GM12865 (cell line): ENCODE measurements around the gene WASF2.
"Not testable (repeated sequence)": the region's sequence is repeated elsewhere in the genome, so short reads cannot be mapped to it uniquely, and the experiment has no call there.

Source experiments
- DNase-seq: peaks from one replicate; pipeline ENCODE4 v3.0.0; 2010; ENCODE audit warnings: low read depth
- H3K4me3 ChIP-seq: 2 replicates; pipeline ENCODE4 v1.5.1; 2011; ENCODE audit warnings: mild to moderate bottlenecking, low read depth, low read length, control low read depth
- TF ChIP-seq, protein P1 (sequence below): IDR thresholded peaks from 2 replicates; pipeline ENCODE4 v1.5.1; 2011; ENCODE audit warnings: low read length, control low read depth, low read depth, inconsistent platforms; ENCODE audit not compliant: insufficient read depth; ENCODE audit errors: missing control alignments

Gene WASF2

DNA sequence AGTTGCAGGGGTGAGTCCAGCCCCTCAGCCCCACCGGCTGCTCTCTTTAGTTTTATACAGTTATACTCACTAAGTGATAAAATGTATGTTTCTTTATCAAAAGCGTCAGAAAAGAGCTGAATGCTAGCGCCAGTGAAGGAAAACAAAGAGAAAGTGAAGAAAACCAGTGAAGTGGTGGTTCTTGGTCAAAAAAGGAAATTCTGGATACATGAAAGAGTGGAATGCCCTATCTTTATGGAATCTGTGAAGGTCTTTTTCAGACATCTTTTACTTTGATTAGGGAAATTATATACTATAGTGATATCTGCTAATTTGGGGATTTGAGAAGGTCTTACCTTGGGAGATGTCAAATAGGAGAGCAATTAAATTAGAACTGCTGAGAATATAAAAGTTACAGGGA, 56.3 kb downstream of the WASF2 start:
- TF ChIP-seq, protein P1, sequence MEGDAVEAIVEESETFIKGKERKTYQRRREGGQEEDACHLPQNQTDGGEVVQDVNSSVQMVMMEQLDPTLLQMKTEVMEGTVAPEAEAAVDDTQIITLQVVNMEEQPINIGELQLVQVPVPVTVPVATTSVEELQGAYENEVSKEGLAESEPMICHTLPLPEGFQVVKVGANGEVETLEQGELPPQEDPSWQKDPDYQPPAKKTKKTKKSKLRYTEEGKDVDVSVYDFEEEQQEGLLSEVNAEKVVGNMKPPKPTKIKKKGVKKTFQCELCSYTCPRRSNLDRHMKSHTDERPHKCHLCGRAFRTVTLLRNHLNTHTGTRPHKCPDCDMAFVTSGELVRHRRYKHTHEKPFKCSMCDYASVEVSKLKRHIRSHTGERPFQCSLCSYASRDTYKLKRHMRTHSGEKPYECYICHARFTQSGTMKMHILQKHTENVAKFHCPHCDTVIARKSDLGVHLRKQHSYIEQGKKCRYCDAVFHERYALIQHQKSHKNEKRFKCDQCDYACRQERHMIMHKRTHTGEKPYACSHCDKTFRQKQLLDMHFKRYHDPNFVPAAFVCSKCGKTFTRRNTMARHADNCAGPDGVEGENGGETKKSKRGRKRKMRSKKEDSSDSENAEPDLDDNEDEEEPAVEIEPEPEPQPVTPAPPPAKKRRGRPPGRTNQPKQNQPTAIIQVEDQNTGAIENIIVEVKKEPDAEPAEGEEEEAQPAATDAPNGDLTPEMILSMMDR = no peak
- no peak for DNase-seq
- no peak overlapping the region for H3K4me3 ChIP-seq

DNA sequence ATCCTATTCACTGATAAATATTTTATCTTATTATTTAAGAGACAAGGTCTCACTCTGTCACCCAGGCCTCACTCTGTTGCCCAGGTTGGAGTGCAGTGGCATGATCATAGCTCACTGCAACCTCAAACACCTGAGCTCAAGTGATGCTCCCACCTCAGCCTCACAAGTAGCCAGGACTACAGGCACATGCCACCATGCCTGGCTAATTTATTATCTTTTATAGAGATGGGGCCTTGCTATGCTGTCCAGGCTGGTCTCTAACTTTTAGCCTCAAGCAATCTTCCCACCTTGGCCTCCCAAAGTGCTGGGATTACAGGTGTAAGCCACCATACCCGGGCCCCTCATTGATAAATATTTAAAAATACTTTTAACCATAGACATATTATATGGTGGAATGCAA, 57.2 kb downstream of the WASF2 start:
- not testable (repeated sequence) for DNase-seq, H3K4me3 ChIP-seq

DNA sequence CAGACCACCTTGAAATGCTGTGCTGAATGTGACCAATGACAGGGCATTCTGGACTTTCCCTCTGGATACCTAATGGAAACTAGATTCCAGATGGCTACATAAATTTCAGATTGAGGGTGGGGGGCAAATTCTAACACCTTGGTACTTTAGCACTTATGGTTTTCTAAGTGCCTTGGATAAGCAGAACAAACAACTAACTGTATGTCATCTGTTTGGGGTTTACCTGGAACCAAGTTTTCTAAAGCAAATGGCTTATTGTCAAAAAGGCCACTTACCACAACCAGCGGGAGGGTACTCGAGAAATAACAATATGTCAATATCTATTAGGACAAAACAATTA, 58.4 kb downstream of the WASF2 start:
- no peak for DNase-seq
- no peak overlapping the region for H3K4me3 ChIP-seq
- TF ChIP-seq, protein P1 = no peak

DNA sequence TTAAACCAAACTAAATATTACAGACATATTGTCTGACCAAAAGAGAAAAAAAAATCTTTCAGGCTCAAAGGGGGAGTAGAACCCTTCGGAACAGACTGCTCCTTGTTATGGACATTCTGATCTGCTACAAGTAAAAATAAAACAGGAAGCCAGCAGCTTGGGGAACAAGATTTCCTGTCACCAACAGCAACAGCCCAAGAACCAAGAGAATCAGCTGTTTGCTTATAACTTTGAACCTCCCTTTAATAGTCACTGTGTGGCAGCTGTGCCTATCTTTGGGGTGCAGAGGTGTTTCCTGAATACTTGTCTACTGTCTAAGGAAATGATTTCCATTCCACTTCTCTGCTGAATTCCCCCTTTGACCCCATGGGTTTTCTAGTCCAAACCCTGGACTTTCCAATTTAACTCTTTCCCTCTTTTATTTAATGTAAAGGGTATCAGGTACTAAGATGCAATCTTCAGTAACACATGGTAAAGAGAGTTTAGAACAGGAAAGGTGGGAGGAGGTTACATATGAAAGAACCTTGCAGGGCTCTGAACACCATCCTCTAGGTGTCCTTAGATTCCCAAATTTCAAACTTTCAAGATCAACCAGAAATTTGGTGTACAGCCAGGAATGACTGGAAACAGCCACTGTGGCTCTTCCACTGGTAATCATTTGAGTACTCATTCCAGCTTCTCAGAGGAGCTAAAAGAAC, 58.9 kb downstream of the WASF2 start:
- no peak overlapping the region for H3K4me3 ChIP-seq
- DNase-seq = peak; percentile 59
- TF ChIP-seq, protein P1 = no peak

DNA sequence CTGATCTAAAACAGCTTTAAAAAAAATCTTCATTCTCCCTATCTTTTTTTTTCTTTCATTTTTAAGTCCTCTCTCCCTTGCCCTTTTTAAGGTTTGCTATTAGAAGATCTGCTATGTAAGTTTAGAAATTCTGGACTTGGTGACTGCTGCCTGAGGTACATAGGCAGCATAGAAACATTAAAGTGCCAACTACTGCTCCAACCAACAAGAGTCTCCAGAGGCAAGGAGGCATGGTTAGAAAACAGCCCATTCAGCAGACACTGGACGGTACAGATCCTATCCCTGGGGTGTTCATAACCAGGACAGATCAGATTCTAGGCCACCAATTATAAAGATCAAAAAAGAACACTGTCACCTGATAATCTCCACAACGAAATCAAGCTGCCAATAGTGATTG, 60.9 kb downstream of the WASF2 start:
- TF ChIP-seq, protein P1 = no peak
- H3K4me3 ChIP-seq = no peak overlapping the region
- no peak for DNase-seq

DNA sequence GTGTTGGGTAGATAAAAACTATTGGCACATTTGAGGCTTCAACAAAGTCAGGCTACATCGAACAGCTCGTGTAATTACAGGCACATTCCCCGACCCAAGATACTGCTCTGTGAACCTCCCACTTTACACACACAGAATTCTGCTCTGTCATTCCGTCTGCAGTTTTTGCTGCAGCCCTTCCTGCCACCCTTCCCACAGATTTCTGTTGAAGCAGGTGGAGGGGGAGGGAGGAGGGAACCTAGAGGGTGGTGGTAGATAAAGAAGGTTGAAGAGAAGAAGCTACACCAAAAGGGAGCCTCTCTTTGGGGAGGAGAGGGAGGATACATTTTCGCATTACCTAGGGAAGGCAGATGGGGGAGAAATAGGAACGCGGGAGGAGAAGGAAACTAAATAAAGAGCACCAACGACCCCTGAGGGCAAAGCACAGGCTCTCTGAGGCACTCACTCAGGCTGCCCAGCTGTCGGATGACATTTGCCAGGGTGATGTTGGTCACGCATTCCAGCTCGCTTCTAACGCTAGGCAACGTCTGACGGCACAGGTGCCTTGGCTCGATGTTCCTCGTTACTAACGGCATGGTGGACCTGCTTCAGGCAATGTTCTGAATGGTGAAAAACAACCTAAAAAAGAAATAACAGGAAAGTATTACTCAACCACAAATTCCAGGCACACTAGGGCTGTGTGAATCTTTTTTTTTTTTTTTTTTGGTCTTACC, 61.5 kb downstream of the WASF2 start:
- TF ChIP-seq, protein P1 = no peak
- no peak for DNase-seq
- no peak overlapping the region for H3K4me3 ChIP-seq

DNA sequence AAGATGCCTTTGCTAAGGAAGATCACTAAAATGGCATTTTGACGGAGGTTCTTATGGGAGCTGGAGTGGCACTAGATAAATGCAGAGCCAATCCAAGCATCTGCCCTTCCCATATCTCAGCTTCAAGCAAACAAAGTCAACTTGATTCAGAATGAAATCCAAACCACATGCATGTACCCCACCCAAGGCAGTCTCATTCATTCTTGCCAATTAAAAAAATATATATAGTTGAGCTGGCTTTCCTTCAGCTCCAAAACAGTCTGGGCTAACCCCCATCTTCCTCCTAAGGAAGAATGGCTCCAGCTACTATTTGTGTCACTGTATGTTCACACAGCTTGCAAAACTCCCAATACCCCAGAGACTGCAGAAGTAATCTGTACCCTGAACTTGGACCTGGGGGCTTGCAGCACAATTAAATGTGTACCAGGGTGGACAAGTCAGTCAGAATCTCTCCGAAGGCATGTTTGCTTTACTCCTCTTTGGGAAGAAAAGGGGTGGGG, 62.1 kb downstream of the WASF2 start:
- TF ChIP-seq, protein P1 = no peak
- no peak for DNase-seq
- no peak overlapping the region for H3K4me3 ChIP-seq
